HG02973 (cell line): Measurements from ENCODE around the gene EIF4E3.

Source experiments
- ATAC-seq: cut with Tn5 transposase; IDR thresholded peaks from one replicate; pipeline ENCODE4 v1.9.1; 2021; ENCODE audit warnings: moderate library complexity; ENCODE audit not compliant: unreplicated experiment

Gene EIF4E3

GRCh38 chr3:71690341-71690841, 34.8 kb downstream of the EIF4E3 start:
- ATAC-seq = no peak

DNA sequence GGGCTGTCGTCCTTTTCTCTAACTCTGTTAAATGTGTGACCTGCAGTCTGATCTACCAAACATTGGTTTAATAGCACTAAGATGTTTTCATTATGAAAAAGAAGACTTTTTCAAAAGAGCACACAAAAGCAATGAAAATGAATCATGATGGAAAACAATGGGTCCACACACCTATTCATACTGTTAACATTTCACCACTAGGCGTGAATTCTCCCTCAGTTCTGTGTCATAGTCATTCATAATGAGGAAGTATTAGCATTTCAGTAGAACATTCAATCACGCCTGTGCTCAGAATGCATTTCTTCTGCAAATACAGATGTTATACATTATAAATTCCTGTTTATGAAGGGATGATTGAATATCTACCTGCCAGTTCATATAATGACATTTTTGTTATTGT, 35.9 kb downstream of the EIF4E3 start:
- peak; percentile 70 for ATAC-seq

DNA sequence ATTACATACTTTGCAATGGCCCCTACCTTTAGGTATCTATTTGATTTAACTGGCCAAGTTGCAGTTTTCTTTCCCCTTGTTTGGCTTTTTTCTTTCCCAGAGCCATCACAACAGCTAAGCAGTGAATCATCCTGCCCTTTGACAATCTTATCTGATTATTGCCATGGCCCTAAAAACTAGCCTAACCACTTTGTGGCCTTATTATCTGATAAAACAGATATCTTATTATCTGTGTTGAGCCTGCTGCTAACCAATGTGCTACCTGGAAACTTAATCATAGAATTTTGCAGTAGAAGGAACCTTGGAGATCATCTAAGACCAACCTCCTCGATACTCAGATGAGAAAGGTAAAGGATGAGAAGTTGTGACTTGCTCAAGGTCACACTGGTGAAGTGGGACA, 37.1 kb downstream of the EIF4E3 start:
- no peak for ATAC-seq

- ATAC-seq = no peak
These were observed 39.5 kb downstream of the EIF4E3 start for GRCh38 chr3:71685686-71686085.

- no peak for ATAC-seq
These were observed 40.3 kb downstream of the EIF4E3 start for GRCh38 chr3:71684757-71685386.

GRCh38 chr3:71684046-71684756, 41.0 kb downstream of the EIF4E3 start:
- ATAC-seq = no peak

- peak; percentile 54 for ATAC-seq
These were observed 44.0 kb downstream of the EIF4E3 start for GRCh38 chr3:71681224-71681668.

GRCh38 chr3:71680603-71681002, 44.6 kb downstream of the EIF4E3 start:
- ATAC-seq = no peak

DNA sequence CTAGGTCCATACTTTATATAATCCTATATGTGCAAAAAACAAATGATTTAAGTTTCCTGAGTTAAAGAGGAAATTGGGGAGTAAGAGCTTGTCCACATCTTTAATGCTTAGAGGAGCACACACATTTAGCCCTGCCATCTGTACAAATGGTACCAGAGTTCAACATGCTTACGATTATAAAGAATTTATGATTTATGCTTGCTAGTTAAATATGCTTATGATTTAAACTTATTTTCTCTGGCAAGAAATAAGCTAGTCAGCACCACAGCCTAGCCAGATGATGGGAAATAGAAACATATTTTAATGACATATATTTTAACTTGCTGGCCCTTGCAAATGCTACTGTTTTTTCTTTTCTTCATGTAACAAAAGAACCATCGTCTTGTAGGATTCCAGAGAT, 48.3 kb downstream of the EIF4E3 start:
- ATAC-seq = no peak

- no peak for ATAC-seq
These were observed 51.7 kb downstream of the EIF4E3 start for GRCh38 chr3:71673486-71673885.

GRCh38 chr3:71672807-71673206, 52.4 kb downstream of the EIF4E3 start:
- no peak for ATAC-seq

- no peak for ATAC-seq
These were observed 52.9 kb downstream of the EIF4E3 start for GRCh38 chr3:71672340-71672739.

GRCh38 chr3:71671216-71671845, 53.9 kb downstream of the EIF4E3 start:
- ATAC-seq = no peak

DNA sequence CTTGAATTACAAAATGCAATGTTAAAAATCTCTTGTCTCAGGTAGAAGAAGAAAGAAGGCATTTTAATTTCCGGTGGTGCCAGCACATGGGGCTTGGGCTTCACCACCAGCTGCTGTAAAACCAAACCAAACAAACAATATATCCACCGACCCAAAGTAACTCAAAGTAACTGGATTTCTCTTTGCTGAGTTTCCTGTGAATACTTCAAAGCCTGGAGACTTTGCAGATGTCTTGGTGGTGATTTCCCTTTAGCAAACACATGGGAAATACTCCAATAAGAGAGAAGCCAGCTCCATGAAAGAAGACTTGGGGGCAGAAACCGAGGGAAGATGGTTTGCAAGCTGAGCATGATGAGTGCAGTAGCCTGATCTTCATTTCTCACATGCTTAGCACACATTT, 62.6 kb downstream of the EIF4E3 start:
- ATAC-seq = no peak

DNA sequence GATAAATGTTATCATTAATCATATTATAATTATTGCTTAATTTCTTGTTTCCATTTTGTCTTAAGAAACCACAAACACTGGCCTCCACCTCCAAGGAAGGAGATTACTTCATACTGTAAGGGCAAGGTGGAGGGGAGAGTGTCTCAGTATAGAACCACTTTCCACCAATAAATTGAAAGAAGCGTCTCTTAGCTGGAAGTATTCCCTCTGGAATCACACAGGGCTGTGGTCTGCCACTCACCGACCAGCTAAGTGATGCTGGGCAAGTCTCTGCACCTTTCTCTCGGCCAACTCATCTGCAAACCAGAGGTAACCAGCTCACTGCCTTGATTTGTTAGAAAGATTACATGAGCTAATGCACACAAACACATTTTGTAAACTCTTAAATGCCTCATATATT, 63.1 kb downstream of the EIF4E3 start:
- ATAC-seq = no peak

DNA sequence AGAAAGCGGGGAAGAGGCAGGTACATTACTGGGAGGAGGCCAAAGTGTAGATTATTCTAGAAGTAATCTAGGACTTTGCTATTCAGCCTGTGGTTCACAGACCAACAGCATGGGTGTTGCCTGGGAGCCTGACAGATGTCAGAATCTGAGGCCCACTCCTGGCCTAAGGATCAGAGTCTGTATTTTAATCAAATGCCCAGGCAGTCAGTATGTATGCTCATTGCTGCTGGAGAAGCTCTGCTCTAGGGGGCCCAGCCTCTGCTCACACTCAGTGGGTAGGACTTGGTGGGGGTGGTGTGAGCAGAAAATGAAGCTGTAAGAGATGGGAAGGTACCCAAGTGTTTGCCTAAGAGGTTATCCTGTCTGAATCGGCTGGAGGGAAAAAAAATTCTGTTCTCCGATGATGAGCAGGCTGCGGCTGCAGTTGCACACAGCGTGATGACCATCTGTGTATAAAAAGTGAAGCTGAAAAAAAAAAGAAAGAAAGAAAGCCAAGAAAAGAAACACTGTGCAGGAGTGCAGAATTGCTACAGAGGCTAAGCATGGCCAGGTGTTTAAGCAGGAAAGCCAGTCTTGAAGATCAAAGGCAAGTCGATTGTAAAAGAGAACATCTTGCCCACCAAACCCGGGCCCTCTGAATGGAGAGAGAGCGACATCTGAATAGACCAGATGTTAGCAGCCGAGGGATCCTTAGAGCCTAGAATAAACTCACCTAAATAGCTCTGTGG, 65.2 kb downstream of the EIF4E3 start:
- no peak for ATAC-seq

DNA sequence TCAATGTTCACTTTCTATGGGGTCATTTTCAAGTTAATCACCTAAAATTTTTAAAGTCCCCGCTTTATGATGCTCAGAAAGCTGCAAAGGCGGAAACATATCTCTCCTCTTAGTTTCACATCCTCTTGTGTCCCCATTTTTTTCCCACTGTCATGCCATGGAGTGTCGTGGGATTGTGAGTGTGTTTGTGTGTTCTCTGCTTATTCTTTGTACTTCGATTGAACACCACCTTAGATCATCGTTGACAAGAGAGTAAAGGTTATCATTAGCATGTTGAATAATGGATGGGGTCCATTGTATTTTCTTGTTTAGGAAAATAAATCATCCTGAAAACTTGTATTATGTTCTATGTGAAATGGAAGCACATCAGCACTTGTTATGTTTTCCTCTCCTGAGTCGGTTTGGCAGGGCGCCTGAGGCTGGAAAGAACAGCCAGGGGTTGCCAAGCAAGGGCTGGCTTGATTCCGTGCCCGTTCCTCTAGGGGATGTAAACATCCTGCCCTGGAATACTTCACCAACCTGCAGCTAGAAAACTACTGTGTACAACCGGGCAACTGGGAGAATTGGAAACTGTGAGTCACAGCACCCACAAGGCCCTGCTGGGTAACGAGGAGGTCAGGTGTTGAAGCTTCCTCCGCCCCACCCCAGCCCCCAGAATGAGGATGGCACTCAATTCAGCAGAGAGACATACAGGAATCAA, 67.2 kb downstream of the EIF4E3 start:
- no peak for ATAC-seq

- no peak for ATAC-seq
These were observed 70.1 kb downstream of the EIF4E3 start for GRCh38 chr3:71655061-71655460.

DNA sequence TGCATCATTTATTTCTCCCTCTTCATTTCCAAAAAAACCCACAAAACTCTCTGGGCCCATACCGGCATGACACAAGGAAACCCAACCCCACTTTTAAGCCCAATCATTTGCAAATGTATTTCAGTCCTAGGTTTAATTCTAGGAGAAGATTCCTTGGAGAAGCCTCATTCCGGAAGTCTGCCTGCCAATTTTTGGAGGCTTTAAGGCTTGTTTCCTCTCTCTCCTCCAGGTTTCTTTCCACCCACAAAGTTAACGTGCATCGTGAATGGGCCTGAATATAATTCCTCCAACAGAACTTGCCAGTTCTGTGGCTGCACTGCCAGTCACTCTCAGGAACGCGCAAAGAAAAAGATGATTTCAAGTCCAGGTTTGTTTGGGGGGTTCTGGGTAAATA, 71.8 kb downstream of the EIF4E3 start:
- no peak for ATAC-seq

DNA sequence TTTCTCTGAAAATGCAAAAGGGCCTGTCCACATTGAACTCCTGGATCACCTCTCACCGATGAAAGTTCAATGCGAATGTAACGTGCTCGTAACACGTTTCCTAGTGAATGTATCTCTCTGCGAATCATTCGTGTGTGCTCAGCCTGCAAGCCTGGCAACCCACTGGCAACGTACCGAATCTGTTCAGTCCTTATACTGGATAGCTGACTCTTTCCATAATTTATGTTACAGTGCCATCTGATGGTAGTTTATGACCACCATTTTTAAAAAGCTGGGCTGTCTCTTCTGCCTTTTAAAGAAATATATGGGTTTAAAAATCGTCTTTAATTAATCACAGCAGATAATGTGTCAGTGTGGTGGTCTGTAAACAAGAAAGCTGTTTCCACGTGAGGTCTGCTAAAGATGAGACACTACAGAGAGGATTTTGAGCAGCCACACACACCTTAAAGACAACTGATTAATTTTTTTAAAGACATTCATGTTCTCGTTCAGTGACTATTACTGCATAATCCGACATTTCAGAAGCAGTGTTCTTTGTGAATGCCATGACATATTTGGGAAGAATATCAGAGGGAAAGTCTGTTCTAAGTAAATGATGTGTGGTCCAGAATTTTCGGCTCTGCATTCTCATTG, 72.3 kb downstream of the EIF4E3 start:
- no peak for ATAC-seq
